Stimulated activated effector memory CD8-positive, alpha-beta T cell treated with anti-CD3 and anti-CD28 coated beads, Interleukin-12 subunit alpha, Interleukin-12 subunit beta, amount 100 ng/mL, for 72 hours (primary cell): ENCODE measurements around the gene PRR5.

Experiments used
- ATAC-seq: fragments of 150-1000 bp; cut with Tn5 transposase; 2 replicates; pipeline ENCODE4 v1.10.0; 2021
- DNase-seq, 2 donors: peaks; one replicate each; pipeline ENCODE4 v3.0.0; 2021 to 2022; ENCODE audit warnings: low spot score in 2 of 2
- H3K27ac Mint-ChIP-seq: one replicate; pipeline ENCODE4 v1.8.0; 2022; ENCODE audit warnings: mild to moderate bottlenecking, mixed read lengths
- H3K36me3 Mint-ChIP-seq: one replicate; pipeline ENCODE4 v1.8.0; 2022; ENCODE audit warnings: mild to moderate bottlenecking, mixed read lengths
- H3K4me1 Mint-ChIP-seq: one replicate; pipeline ENCODE4 v1.8.0; 2022; ENCODE audit warnings: mixed read lengths
- H3K4me3 Mint-ChIP-seq: one replicate; pipeline ENCODE4 v1.8.0; 2022; ENCODE audit warnings: mild to moderate bottlenecking, mixed read lengths
- H3K9me3 Mint-ChIP-seq: one replicate; pipeline ENCODE4 v1.8.0; 2022; ENCODE audit warnings: mixed read lengths

The PRR5 gene

DNA sequence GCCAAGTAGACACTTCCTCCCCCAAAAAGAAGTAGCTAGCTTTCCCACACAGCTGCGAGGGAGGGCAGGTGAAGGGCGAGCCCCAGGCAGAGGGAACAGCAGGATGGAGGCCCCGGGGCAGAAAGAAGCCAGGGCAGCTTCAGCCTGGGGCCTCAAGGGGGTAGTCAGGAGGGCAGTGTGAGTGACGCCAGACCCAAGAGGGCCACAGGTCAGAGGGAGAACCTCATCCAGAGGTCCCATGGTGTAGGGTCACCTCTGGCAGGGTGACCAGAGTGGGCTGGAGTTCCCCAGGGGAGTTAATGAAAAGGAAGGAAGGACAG lies 9.2 kb downstream of the PRR5 start:
- DNase-seq: no peak
- ATAC-seq: no peak
- Mint-ChIP-seq H3K36me3 (peaks cover 21% of the 10 kb centered on the region), H3K4me3 (peak overlapping the region; percentile 75), H3K4me1 (peaks cover 80% of the 10 kb centered on the region), H3K9me3 (no peaks in the 10 kb centered on the region), H3K27ac (peak overlapping the region; percentile 94)

DNA sequence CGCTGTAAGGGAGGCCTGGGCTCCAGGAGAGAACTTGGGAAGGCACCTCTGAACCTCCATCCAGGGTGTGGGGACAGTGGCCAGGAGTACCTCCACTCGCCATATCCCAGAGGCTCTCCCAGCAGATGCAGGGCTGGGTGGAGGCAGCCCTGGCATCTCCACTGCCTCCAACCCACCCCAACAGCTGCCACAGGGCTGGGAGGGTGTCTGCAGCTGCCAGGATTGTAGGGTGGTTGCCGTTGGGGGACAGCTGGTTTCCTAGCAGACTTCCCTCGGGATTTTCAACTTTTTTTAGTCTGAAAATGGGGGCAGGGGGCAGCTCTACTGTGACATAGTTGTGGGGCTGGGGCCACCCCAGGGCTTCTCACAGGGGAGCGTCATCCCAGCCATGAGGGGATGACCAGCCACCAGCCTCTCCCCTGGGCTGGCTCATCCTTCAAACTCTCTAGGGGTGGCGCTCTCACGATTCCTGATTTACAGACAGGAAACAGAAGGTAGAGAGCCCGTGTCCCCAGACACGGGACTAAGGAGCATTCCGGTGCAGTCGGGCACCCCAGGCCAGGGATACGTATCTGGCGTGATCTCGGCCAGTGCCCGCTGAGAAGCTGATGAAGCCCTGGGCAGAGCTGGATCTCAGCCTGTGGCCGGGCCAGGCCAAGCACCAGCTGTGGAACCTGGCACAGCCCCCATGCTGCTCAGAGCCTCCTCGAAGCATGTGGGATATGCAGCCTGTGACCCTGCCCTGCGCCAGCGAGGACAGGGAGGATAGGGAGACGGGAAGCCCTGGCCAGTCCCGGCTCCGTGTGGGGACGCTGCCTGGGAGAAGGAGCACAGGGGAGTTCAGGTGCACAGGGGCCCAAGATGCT lies 9.9 kb downstream of the PRR5 start:
- peaks cover 18% of the 10 kb centered on the region for H3K36me3 Mint-ChIP-seq
- H3K4me1 Mint-ChIP-seq: peaks cover 75% of the 10 kb centered on the region
- H3K9me3 Mint-ChIP-seq: no peaks in the 10 kb centered on the region
- ATAC-seq (no peak), DNase-seq (no peak)
- H3K4me3 Mint-ChIP-seq: peak overlapping the region; percentile 75
- H3K27ac Mint-ChIP-seq: peak overlapping the region; percentile 94

DNA sequence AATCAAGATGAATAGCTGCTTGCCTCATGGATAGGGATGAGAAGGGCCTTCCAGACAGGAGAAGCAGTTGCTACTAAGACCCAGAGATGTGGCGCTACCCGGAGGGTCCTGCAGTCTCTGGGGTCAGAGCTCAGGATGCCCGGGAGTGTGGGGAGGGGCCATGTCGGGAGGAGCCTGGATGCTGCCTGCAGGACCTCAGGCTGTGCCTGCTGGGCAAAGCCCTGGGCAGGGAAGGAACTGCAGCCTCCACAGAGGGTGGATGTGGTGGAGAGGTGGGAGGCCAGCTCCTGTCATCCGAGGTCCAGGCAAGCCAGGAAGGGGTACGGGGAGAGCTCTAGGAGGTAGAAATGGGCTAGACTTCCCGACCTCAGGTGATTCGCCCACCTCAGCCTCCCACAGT lies 11.0 kb downstream of the PRR5 start:
- Mint-ChIP-seq H3K27ac (peak overlapping the region; percentile 94), H3K4me3 (peak overlapping the region; percentile 53), H3K9me3 (no peaks in the 10 kb centered on the region), H3K4me1 (peaks cover 72% of the 10 kb centered on the region), H3K36me3 (peaks cover 14% of the 10 kb centered on the region)
- DNase-seq (no peak), ATAC-seq (no peak)

DNA sequence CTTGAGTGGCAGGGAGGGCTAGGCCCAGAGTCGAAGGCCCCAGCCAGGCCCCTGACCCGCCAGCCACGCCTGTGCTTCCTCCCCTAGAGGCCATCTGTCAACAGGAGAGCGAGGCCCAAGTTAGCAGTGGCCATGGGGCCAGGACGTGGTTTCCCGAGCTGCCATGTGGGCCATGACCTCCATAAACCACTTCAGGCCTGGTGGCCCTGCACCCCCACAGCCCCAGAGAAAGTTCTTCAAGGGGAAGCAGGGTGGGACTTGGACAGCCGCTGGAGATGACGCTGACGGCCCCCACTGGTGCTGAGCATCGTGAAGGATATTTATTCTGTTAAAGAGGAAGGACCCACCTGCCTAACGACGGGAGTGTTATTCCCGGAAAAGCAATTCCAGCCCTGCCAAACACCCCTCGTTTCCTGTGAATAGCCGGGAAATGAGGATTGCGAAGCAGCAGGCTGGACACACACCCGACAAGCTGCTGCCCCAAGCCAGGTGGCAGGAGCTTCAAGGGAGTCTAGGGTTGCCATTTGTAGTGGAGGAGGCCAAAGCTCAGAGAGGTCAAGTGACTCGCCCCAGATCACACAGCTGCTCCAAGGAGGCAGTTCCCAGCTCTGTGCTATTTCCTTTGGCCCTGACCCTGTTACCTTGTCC lies 12.8 kb downstream of the PRR5 start:
- Mint-ChIP-seq H3K4me1 (peaks cover 75% of the 10 kb centered on the region), H3K27ac (peak overlapping the region; percentile 94), H3K9me3 (no peaks in the 10 kb centered on the region), H3K4me3 (peak overlapping the region; percentile 53), H3K36me3 (peaks cover 18% of the 10 kb centered on the region)
- DNase-seq (no peak), ATAC-seq (no peak)

DNA sequence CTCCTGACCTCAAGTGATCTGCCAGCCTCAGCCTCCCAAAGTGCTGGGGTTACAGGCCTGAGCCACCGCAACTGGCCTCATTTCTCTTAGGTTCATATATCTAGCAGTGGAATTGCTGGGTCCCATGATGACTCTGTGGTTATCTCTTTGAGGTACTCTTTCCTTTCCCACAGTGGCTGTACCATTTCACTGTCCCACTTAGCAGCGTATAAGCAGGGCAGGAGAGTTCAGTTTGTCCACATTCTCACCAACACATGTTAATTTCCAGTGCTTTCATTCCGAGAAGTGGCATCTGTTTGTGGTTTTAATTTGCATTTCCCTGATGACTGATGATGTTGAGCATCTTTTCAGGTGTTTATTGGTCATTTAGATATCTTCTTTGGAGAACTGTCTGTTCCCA lies 16.4 kb downstream of the PRR5 start:
- peak overlapping the region; percentile 22 for H3K4me3 Mint-ChIP-seq
- no peak for DNase-seq

DNA sequence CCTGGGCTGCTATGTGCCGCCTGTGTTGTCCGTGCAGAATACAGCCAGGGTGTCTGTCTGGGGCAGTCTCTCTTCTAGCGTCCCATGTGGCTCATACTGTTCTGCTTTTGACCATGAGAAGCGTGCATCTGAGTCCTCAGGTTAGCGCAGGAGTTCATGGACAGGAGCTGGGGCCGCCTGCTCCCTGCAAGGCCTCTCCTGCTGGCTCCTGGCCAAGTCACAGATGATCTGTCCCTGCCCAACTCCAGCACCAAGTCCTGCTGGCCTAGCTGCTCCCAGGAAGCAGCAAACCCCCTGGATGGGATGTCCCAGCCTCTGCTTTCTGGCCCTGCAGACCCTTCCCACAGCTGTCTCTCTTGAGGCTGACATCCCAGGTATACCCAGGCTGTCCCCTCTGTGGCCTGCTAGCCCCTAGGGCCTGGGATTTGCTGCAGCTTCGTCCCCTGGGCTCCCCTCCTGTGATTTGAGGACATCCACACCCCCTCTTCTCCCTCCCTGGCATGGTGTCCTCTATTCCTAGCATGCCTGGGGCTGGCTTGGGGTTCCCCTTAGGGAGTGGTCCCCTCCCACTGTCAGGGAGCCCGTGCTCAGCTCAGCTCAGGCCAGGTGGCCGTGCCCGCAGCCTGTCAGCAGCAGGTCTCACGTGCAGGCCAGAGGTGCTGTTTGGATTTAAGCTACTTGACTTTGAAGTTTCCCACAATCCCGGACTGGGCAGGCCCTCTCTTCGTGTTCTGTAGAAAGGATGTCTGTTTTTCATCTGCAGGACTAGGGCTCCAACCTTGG lies 17.8 kb downstream of the PRR5 start:
- Mint-ChIP-seq H3K9me3 (no peaks in the 10 kb centered on the region), H3K4me1 (peaks cover 50% of the 10 kb centered on the region)

More for the DNA sequence above, 16.4 kb downstream of the PRR5 start:
- H3K4me1 Mint-ChIP-seq: peaks cover 59% of the 10 kb centered on the region
- peaks cover 12% of the 10 kb centered on the region for H3K36me3 Mint-ChIP-seq
- peak overlapping the region; percentile 62 for H3K27ac Mint-ChIP-seq
- no peaks in the 10 kb centered on the region for H3K9me3 Mint-ChIP-seq
- ATAC-seq: peak; percentile 93

DNA sequence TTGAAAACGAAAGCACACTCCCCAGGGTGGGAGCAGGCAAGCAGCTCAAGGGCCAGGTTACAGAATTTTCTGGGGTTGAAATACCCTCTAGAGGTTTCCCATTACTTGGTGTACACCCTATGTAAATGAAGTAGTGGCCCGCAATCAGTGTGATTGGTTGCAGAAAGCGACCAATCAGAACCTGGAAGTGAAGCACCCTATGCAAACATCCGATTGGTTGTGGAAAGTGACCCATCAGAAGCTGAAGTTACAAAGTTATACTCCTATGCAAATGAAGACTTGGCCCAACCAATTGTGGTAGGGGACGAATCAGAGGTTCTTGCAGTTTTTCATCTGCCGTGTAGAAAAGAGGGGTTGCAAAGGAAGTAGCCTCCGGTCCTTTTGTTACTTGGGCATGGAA lies 19.2 kb downstream of the PRR5 start:
- no peak for DNase-seq
- Mint-ChIP-seq H3K9me3 (no peaks in the 10 kb centered on the region), H3K36me3 (peaks cover 19% of the 10 kb centered on the region), H3K4me3 (no peak overlapping the region), H3K4me1 (peaks cover 49% of the 10 kb centered on the region), H3K27ac (no peak overlapping the region)
- peak; percentile 43 for ATAC-seq

More for the DNA sequence above, 17.8 kb downstream of the PRR5 start:
- DNase-seq (no peak), ATAC-seq (no peak)
- Mint-ChIP-seq H3K27ac (peak overlapping the region; percentile 80), H3K4me3 (no peak overlapping the region), H3K36me3 (peaks cover 15% of the 10 kb centered on the region)

DNA sequence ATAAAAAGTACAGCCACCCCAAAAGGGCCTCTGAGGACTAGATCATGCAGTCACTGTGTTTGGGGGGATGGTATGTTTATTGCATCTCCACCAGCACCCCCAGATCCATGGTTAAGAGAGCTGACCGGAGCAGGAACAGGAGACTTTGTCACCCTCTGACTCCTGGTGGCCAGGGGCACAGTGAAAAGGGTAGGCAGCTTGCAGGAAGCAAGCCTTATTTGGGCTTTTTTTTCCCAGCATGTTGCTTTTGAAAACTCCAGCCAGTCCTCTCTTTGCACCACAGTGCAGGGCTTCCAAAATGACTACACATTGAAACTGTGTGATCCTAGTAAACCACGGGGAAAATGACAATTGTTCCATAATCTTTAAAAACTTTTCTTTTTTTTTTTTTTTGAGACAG lies 20.6 kb downstream of the PRR5 start:
- H3K27ac Mint-ChIP-seq: no peak overlapping the region

DNA sequence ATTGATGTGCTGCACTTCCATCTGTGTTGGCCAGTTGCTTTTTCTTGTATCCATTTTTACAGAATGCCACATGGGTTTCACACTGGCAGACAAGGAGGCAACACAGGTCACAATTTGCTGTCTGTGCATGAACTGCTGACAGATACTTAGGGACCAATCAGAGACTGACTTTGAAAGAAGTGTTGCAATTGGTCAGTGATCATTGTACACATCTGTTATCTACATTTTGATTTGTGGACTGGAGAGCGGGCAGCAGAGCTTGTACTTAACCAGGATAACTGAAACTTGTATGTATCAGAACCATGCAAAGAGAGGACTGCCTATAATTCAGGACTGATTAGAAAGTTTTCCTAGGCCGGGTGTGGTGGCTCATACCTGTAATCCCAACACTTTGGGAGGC lies 21.8 kb downstream of the PRR5 start:
- DNase-seq: no peak
- no peaks in the 10 kb centered on the region for H3K9me3 Mint-ChIP-seq
- H3K36me3 Mint-ChIP-seq: peaks cover 13% of the 10 kb centered on the region
- H3K4me3 Mint-ChIP-seq: no peak overlapping the region
- H3K27ac Mint-ChIP-seq: no peak overlapping the region
- H3K4me1 Mint-ChIP-seq: peaks cover 51% of the 10 kb centered on the region
- no peak for ATAC-seq

More for the DNA sequence above, 20.6 kb downstream of the PRR5 start:
- Mint-ChIP-seq H3K4me1 (peaks cover 51% of the 10 kb centered on the region), H3K9me3 (no peaks in the 10 kb centered on the region), H3K4me3 (no peak overlapping the region), H3K36me3 (peaks cover 19% of the 10 kb centered on the region)
- no peak for ATAC-seq
- DNase-seq: no peak

DNA sequence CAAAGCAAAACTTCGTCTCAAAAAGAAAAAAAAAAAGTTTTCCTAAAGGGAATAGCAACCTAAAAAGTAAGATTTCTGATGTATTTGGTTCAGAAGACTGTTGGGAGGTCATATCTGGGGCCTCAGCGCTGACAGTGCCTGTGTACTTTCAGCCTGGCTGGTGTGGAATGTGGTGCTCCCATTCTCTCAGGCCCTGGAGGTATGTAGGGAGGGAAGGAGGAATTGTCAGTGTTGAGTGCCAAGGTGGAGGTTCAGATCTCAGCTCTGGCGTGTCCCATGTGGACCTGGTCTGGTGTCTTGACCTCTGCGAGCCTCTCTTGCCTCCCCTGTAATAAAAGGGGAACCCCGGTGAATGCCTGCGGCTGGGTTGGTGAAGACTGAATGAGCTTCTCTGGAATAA lies 22.4 kb downstream of the PRR5 start:
- Mint-ChIP-seq H3K4me3 (no peak overlapping the region), H3K36me3 (peaks cover 13% of the 10 kb centered on the region), H3K4me1 (peaks cover 48% of the 10 kb centered on the region), H3K9me3 (no peaks in the 10 kb centered on the region), H3K27ac (peak overlapping the region; percentile 80)
- ATAC-seq (no peak), DNase-seq (no peak)

DNA sequence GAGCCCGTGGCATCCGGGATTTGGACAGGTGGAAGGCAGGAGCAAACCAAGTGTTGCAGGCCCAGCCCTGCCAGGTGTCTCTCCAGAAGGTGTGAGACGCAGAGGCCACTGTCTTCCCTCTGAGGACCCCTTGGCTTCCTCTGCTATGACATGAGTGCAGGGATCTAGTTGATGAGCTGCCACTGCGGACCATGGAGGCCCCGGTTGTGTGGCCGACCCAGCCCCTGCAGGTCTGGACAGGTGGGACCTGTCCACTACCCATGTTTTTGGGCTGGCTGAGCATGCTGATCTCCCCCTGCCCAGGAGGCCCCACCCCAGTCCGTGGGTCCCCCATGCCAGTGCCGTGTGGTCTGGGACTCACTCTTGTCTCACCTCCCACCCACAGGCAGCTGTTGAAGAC lies 22.9 kb downstream of the PRR5 start:
- Mint-ChIP-seq H3K4me1 (peaks cover 44% of the 10 kb centered on the region), H3K4me3 (no peak overlapping the region), H3K27ac (peak overlapping the region; percentile 80), H3K36me3 (peaks cover 13% of the 10 kb centered on the region), H3K9me3 (no peaks in the 10 kb centered on the region)
- no peak for ATAC-seq
- DNase-seq: no peak

DNA sequence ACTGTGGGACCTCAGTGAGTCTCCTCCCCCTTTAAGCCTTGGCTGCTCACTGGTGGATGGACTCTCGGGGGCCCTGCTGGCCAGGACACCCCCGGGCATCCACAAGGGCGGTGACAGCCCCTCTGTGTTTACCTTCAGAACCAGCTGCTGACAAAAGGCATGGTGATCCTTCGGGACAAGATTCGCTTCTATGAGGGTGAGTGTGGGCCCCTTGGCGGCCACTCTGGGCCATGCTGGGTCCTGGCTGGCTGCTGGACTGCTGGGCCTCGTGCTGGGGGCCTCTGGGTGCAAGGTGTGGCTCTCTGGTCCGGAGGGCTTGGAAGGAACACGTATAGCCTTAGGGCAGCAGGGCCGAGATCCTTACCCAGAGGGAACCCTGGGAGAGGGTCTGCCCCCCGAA lies 24.4 kb downstream of the PRR5 start:
- ATAC-seq (no peak), DNase-seq (no peak)
- peaks cover 37% of the 10 kb centered on the region for H3K4me1 Mint-ChIP-seq
- H3K36me3 Mint-ChIP-seq: peaks cover 22% of the 10 kb centered on the region
- peak overlapping the region; percentile 67 for H3K27ac Mint-ChIP-seq
- H3K9me3 Mint-ChIP-seq: no peaks in the 10 kb centered on the region
- no peak overlapping the region for H3K4me3 Mint-ChIP-seq

DNA sequence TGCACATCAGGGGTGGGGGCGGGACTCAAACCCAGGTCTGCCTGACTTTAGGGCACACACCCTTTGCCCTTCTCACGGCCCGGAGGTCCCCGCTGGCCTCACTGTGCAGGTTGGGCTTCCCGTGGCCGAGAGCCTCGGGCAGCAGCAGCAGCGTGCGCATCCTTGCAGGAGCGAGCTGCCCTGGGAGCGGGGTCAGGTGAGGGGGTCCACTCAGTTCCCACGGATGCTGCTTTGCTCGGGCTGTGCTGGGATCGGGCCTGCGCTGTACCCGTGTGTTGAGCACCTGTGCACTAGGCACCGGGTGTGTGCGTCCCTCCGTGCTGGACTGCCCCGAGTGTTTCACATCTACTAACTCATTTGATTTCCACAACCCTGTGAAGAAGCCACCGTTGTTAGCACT lies 25.1 kb downstream of the PRR5 start:
- H3K4me1 Mint-ChIP-seq: peaks cover 32% of the 10 kb centered on the region
- no peak for DNase-seq
- H3K4me3 Mint-ChIP-seq: no peak overlapping the region
- no peaks in the 10 kb centered on the region for H3K9me3 Mint-ChIP-seq
- peaks cover 29% of the 10 kb centered on the region for H3K36me3 Mint-ChIP-seq
- no peak for ATAC-seq
- peak overlapping the region; percentile 67 for H3K27ac Mint-ChIP-seq

DNA sequence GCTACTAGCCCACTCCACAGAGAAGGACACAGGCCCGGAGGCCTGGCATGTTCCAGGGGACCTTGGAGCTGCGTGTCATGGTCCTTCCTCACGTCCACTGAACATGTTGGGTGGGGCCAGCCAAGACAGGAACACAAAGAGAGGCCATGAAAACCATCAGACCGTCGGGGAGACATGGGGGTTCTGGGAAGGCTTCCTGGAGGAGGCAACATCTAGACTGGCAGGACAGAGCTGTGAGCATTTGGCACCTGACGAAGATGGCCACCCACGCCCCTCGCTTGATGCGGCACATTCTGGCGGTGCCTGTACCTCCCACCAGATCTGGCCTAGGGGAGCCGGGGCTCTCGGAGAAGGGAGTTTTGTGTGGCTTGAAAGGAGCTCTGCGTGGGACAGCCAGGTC lies 25.7 kb downstream of the PRR5 start:
- ATAC-seq (no peak), DNase-seq (no peak)
- H3K4me1 Mint-ChIP-seq: peaks cover 32% of the 10 kb centered on the region
- H3K36me3 Mint-ChIP-seq: peaks cover 29% of the 10 kb centered on the region
- no peaks in the 10 kb centered on the region for H3K9me3 Mint-ChIP-seq
- H3K4me3 Mint-ChIP-seq: no peak overlapping the region
- H3K27ac Mint-ChIP-seq: peak overlapping the region; percentile 67

DNA sequence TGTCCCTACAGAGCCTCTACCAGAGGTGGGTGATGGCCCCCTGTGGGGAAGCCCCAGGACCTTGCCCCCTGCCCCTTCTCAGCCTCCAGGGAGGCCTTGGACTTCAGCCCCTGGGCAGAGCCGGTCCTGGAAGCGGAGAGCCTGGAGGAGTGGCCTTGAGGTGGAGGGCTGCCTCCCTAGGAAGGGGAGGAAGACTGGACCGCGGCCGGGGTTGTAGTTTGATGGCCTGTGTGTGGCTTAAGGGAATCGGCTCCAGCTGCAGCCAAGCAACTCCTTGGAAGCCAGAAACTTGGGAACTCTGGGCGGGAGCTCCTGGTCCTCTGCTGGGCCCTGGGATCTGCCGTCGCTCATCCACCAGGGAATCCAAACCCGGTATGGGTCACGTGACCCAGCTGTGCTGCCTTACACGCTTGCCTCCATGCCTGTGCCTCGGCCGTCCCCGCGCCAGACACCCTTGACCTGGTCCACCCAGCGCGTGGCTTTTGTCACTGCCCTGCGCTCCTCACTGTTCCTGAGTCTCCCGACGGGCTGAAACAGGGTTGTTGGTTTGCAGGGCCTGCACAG lies 26.8 kb downstream of the PRR5 start:
- Mint-ChIP-seq H3K9me3 (no peaks in the 10 kb centered on the region), H3K27ac (peak overlapping the region; percentile 67), H3K4me3 (peak overlapping the region; percentile 14), H3K4me1 (peaks cover 32% of the 10 kb centered on the region), H3K36me3 (peaks cover 29% of the 10 kb centered on the region)
- DNase-seq (no peak), ATAC-seq (no peak)
